NCI-H1436 treated with DMSO at 0.1 percent for 48 hours (cell line): ENCODE results near the gene BRK1.
"Not testable (repeated sequence)": the region's sequence is repeated elsewhere in the genome, so short reads cannot be mapped to it uniquely, and the experiment has no call there.

Experiments
- DNase-seq: peaks from one replicate; lab custom pipeline; 2025; lab: John Stamatoyannopoulos, UW

The BRK1 gene

GRCh38 chr3:10142707-10143560 lies 27.5 kb downstream of the BRK1 start:
- no peak for DNase-seq

- DNase-seq: no peak
These were observed 30.2 kb downstream of the BRK1 start for GRCh38 chr3:10145685-10146084.

- DNase-seq: no peak
These were observed 33.8 kb downstream of the BRK1 start for GRCh38 chr3:10149226-10149625.

- DNase-seq: no peak
These were observed 35.5 kb downstream of the BRK1 start for GRCh38 chr3:10150987-10151386.

GRCh38 chr3:10154335-10155122 lies 39.1 kb downstream of the BRK1 start:
- DNase-seq: no peak

GRCh38 chr3:10155123-10155472 lies 39.6 kb downstream of the BRK1 start:
- DNase-seq: no peak

- no peak for DNase-seq
These were observed 40.2 kb downstream of the BRK1 start for GRCh38 chr3:10155658-10156057.

- DNase-seq: no peak
These were observed 41.6 kb downstream of the BRK1 start for GRCh38 chr3:10157031-10157430.

GRCh38 chr3:10158555-10158954 lies 43.1 kb downstream of the BRK1 start:
- DNase-seq: not testable (repeated sequence)

- DNase-seq: no peak
These were observed 44.9 kb downstream of the BRK1 start for GRCh38 chr3:10160346-10160745.

- DNase-seq: no peak
These were observed 45.5 kb downstream of the BRK1 start for GRCh38 chr3:10160925-10161324.

GRCh38 chr3:10162185-10162584 lies 46.7 kb downstream of the BRK1 start:
- no peak for DNase-seq

GRCh38 chr3:10164201-10164545 lies 48.7 kb downstream of the BRK1 start:
- DNase-seq: not testable (repeated sequence)

GRCh38 chr3:10164546-10165393 lies 49.3 kb downstream of the BRK1 start, which contains the start of gene IRAK2:
TSS of gene IRAK2 (plus strand) at chr3:10164919. CDS start at chr3:10164955, 36 bp downstream.
- DNase-seq: no peak

GRCh38 chr3:10166213-10166604 lies 50.7 kb downstream of the BRK1 start:
- no peak for DNase-seq

GRCh38 chr3:10169000-10169496 lies 53.6 kb downstream of the BRK1 start:
- no peak for DNase-seq

- DNase-seq: no peak
These were observed 55.5 kb downstream of the BRK1 start for GRCh38 chr3:10170915-10171478.

- no peak for DNase-seq
These were observed 57.8 kb downstream of the BRK1 start for GRCh38 chr3:10173095-10173925.

- DNase-seq: no peak
These were observed 58.5 kb downstream of the BRK1 start for GRCh38 chr3:10173926-10174435.

GRCh38 chr3:10175334-10175733 lies 59.9 kb downstream of the BRK1 start:
- not testable (repeated sequence) for DNase-seq

- DNase-seq: not testable (repeated sequence)
These were observed 60.7 kb downstream of the BRK1 start for GRCh38 chr3:10176150-10176549.
